WTC11 (cell line): ENCODE results near the gene ZDHHC17.

Experiments
- CTCF ChIP-seq: fragments of 200-600 bp; IDR thresholded peaks from 2 replicates; pipeline ENCODE4 v1.8.0; 2022; ENCODE audit warnings: antibody characterized with exemption
- E2F4 ChIP-seq: sonication (generic); formaldehyde crosslinking; IDR thresholded peaks from 2 replicates; pipeline ENCODE4 v1.8.1; 2022; ENCODE audit warnings: low read depth, mild to moderate bottlenecking, moderate library complexity, missing genetic modification reagents, borderline replicate concordance
- NR3C1 ChIP-seq: sonication (generic); formaldehyde crosslinking; conservative IDR thresholded peaks from 2 replicates; pipeline ENCODE4 v1.8.1; 2023; ENCODE audit warnings: low read depth, mild to moderate bottlenecking, missing genetic modification reagents
- RELA ChIP-seq: sonication (generic); formaldehyde crosslinking; IDR thresholded peaks from 2 replicates; pipeline ENCODE4 v1.8.1; 2022; ENCODE audit warnings: missing genetic modification reagents, mild to moderate bottlenecking, borderline replicate concordance
- TEAD4 ChIP-seq: sonication (generic); formaldehyde crosslinking; IDR thresholded peaks from 2 replicates; pipeline ENCODE4 v1.8.0; 2022; ENCODE audit warnings: mild to moderate bottlenecking, missing genetic modification reagents

GRCh38 chr12:76784600-76785051 is 20.7 kb downstream of the ZDHHC17 start:
- TF ChIP-seq CTCF (no peak), TEAD4 (CRISPR knock-in tag) (no peak), RELA (CRISPR knock-in tag) (no peak), NR3C1 (CRISPR knock-in tag) (no peak), E2F4 (CRISPR knock-in tag) (no peak)
